Measurements from ENCODE around the gene YOD1. TPM values are rescaled to one million over a fixed set of nuclear protein-coding genes. Genes with fewer than 3 reads are reported as not detected.
A peak's percentile ranks its signal among the peaks of the same experiment; 100 is the strongest.

YOD1 gene
- total RNA-seq, 1 donor from 2014 or later = 12.3 TPM

DNA sequence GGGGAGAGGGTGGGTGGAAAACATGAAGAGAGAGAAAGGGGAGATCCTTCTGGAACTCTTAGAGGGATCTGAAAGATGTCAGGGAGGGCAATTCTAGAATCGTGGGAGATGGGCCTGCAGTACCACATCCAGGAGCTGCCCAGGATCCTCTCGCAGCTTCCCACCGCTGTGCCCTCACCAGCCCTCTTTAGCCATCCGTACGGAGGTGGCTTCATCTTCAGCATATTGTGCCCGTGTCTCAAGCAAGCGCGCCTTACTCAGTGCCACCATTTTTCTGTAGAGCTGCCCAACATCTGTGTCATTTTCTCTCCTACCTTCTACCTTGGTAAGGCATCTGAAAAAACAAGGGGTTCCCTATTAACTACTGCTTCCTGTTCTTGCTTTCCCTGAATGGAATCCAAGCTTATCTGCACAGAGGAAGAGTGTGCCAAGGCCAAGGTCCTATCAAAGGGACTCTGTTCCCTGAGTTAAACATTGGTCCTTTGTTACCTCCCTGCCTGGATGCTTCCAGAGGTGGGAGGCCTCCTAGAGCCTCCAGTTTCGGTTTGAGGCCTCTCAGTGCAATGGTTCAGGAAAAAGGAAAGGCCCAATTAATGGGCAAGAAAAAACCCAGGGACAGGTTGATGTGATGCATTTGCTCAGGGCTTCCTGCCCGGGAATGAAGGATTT is 41.7 kb downstream of the YOD1 start:
- no peak for DNase-seq (ENCODE audit: extremely low spot score, unreplicated experiment)
- peaks cover 3% of the 10 kb centered on the region for H3K36me3 Mint-ChIP-seq
- TF ChIP-seq, protein P1, sequence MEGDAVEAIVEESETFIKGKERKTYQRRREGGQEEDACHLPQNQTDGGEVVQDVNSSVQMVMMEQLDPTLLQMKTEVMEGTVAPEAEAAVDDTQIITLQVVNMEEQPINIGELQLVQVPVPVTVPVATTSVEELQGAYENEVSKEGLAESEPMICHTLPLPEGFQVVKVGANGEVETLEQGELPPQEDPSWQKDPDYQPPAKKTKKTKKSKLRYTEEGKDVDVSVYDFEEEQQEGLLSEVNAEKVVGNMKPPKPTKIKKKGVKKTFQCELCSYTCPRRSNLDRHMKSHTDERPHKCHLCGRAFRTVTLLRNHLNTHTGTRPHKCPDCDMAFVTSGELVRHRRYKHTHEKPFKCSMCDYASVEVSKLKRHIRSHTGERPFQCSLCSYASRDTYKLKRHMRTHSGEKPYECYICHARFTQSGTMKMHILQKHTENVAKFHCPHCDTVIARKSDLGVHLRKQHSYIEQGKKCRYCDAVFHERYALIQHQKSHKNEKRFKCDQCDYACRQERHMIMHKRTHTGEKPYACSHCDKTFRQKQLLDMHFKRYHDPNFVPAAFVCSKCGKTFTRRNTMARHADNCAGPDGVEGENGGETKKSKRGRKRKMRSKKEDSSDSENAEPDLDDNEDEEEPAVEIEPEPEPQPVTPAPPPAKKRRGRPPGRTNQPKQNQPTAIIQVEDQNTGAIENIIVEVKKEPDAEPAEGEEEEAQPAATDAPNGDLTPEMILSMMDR (conservative IDR thresholded peaks at IDR 0.05) = no peak
- peak overlapping the region; percentile 41 for H3K27ac Mint-ChIP-seq
- peaks cover 19% of the 10 kb centered on the region for H3K4me1 Mint-ChIP-seq (ENCODE audit: unreplicated experiment)
- peaks cover 13% of the 10 kb centered on the region for H3K27me3 Mint-ChIP-seq
- H3K4me3 Mint-ChIP-seq = no peak overlapping the region
- H3K9me3 Mint-ChIP-seq = peaks cover 9% of the 10 kb centered on the region

DNA sequence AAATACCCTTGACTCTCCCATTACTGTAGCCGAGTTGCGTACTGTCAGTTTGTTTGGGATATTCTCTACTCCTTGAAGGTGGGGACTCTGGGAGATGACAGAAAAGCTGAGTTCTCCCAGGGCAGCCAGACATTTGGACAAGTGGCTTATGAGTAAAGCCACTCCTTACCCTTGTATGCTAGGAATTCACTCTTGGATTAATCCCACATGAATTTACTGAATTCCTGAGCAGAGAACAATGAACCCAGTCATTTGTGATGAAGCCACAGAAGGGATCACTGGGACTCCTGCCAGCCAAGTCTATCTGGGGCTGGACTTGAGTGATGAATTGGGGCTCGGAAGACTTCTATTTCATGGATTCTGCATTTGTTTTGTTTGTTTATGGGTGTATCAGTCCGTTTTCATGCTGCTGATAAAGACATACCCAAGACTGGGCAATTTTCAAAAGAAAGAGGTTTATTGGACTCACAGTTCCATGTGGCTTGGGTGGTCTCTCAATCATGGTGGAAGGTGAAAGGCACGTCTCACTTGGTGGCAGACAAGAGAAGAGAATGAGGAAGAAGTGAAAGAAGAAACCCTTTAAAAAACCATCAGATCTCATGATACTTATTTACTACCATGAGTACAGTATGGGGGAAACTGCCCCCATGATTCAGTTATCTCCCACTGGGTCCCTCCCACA is 43.5 kb downstream of the YOD1 start:
- no peak for DNase-seq (ENCODE audit: extremely low spot score, unreplicated experiment)
- Mint-ChIP-seq H3K36me3 (peaks cover 3% of the 10 kb centered on the region), H3K9me3 (peaks cover 9% of the 10 kb centered on the region), H3K4me3 (peak overlapping the region; percentile 29), H3K4me1 (ENCODE audit: unreplicated experiment) (peaks cover 29% of the 10 kb centered on the region), H3K27ac (peak overlapping the region; percentile 91), H3K27me3 (peaks cover 8% of the 10 kb centered on the region)
- TF ChIP-seq, protein P1 (conservative IDR thresholded peaks at IDR 0.05) = no peak

DNA sequence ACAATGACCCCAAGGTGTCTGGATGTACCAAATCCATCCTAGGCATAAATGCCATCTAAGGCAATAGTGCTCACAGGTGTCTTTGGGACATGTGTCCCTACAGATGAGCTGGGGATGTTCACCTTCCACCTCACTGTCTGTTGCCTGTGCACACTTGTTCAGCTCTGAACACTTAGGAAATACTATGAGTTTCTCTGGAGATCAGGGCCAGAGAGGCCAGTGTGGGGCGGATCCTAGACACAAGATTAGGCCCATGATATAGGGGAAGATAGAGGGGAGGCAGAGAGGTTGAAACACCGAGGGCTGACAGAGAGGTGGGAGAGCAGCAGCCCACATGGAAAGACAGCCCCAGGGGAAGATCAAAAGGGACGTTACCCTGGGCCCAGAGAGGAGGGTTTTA is 44.1 kb downstream of the YOD1 start:
- Mint-ChIP-seq H3K27me3 (peaks cover 4% of the 10 kb centered on the region), H3K4me1 (ENCODE audit: unreplicated experiment) (peaks cover 29% of the 10 kb centered on the region), H3K27ac (peak overlapping the region; percentile 91), H3K36me3 (peaks cover 3% of the 10 kb centered on the region), H3K9me3 (peaks cover 9% of the 10 kb centered on the region), H3K4me3 (peak overlapping the region; percentile 23)
- DNase-seq (ENCODE audit: extremely low spot score, unreplicated experiment) = no peak
- TF ChIP-seq, protein P1 (conservative IDR thresholded peaks at IDR 0.05) = no peak

DNA sequence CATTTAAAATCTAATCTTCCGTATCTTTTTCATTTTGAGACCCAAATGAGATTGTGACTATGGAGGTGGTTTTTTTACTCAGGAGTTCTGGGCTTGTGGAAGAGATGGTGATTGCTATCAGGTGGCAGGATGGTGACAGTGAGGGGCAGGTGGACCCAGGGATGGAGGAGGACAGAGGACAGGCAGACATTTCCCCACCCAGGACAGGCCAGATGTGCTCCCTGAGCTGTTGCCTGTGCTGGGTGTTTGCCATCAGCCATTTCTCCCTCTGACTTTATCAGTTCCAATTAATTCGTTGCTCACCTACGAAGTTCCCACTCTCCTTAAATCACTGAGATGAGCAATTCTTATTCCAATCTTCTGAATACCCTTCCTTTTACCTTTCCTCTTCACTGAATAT is 44.9 kb downstream of the YOD1 start:
- Mint-ChIP-seq H3K4me1 (ENCODE audit: unreplicated experiment) (peaks cover 33% of the 10 kb centered on the region), H3K27ac (peak overlapping the region; percentile 91), H3K4me3 (no peak overlapping the region), H3K9me3 (peaks cover 9% of the 10 kb centered on the region), H3K36me3 (peaks cover 3% of the 10 kb centered on the region), H3K27me3 (peaks cover 3% of the 10 kb centered on the region)
- DNase-seq (ENCODE audit: extremely low spot score, unreplicated experiment) = no peak
- TF ChIP-seq, protein P1 (conservative IDR thresholded peaks at IDR 0.05) = no peak

DNA sequence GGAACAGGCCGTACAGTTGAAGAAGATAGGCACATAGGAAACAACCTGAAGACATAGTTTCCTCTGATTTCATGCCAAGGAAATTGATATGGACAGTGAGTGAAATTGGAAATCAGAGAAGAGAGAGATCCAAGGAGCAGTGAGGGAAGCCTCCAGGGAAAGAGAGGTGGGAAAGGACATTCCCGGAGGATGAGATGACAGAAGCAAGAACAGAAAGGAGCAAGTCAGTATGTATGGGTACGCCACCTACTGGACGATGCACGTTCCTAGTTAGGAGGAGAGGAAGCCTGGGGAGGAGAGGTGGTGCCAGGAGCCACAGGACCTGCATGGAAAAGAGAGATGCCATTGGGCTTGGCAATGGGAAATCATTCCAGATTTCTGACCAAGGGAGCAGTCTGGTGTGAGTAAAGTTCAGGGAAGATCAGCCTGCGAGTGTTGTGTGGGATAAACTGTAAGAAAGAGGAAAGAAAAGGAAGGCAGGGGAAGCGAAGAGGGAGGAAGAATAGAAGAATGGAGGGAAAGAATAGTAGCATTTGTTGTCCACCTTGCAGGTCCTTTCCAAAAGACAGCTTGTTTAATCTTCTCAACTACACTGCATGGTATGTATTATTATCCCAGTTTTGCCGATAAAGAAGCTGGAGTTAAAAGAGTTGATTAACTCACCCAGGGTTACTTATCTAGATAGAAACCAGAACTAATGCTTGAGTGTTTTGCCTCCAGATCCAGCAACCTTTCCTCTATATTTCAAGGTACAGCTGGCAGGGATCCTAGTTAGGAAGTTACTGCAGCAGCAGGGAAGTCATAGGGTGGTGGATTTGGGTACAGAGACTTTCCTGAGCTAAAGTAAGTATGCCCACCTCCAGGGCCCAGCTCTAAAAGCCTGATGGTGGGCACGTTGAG is 45.8 kb downstream of the YOD1 start:
- H3K27ac Mint-ChIP-seq = peak overlapping the region; percentile 91
- peaks cover 34% of the 10 kb centered on the region for H3K4me1 Mint-ChIP-seq (ENCODE audit: unreplicated experiment)
- H3K4me3 Mint-ChIP-seq = no peak overlapping the region
- no peaks in the 10 kb centered on the region for H3K27me3 Mint-ChIP-seq
- TF ChIP-seq, protein P1 (conservative IDR thresholded peaks at IDR 0.05) = peak; percentile 79
- no peak for DNase-seq (ENCODE audit: extremely low spot score, unreplicated experiment)
- peaks cover 3% of the 10 kb centered on the region for H3K36me3 Mint-ChIP-seq
- H3K9me3 Mint-ChIP-seq = peaks cover 9% of the 10 kb centered on the region

Measured in type B pancreatic cell (in vitro differentiated cells).